GM13976 (cell line): ENCODE results near the gene DLK2.

Experiments used
- DNase-seq: peaks from one replicate; pipeline ENCODE4 v3.0.0; 2012; ENCODE audit warnings: low spot score
- in situ Hi-C: fragments of 300-500 bp; cut with MboI; formaldehyde crosslinking; loops from one replicate; pipeline ENCODE4 v1.12.0; 2022; ENCODE audit warnings: low sequenced_read_pairs, mixed read lengths, inconsistent platforms; ENCODE audit not compliant: unreplicated experiment
- TF ChIP-seq, protein P1 (sequence below): IDR thresholded peaks from 2 replicates; pipeline ENCODE4 v1.5.1; 2012; ENCODE audit warnings: borderline replicate concordance, mild to moderate bottlenecking; ENCODE audit not compliant: insufficient read depth; ENCODE audit errors: extremely low read depth, missing control alignments, control extremely low read depth

Gene DLK2

DNA sequence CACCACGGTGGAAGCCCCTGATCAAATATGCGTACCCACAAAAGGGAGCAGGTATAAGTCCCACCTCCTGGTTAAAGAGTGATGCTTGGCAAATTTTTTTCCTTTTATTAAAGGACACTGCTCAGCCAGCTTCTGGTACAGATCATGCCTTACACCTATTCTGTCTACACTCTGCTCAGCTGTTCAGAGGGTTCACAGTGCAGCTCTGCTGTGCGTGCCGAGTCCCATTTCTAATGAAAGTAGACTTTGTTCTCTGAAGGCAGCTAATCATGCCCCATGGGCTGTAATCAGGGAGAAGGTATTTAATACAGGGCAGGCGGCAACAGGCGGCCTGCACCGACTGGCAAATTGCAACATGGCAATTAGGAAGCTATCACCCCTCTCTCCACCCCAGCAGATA, 38.5 kb upstream of the DLK2 start:
- TF ChIP-seq, protein P1, sequence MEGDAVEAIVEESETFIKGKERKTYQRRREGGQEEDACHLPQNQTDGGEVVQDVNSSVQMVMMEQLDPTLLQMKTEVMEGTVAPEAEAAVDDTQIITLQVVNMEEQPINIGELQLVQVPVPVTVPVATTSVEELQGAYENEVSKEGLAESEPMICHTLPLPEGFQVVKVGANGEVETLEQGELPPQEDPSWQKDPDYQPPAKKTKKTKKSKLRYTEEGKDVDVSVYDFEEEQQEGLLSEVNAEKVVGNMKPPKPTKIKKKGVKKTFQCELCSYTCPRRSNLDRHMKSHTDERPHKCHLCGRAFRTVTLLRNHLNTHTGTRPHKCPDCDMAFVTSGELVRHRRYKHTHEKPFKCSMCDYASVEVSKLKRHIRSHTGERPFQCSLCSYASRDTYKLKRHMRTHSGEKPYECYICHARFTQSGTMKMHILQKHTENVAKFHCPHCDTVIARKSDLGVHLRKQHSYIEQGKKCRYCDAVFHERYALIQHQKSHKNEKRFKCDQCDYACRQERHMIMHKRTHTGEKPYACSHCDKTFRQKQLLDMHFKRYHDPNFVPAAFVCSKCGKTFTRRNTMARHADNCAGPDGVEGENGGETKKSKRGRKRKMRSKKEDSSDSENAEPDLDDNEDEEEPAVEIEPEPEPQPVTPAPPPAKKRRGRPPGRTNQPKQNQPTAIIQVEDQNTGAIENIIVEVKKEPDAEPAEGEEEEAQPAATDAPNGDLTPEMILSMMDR = no peak
- DNase-seq = no peak
- in situ Hi-C loops = loop anchor here (25.0 kb wide), 1 partner anchor 232 kb away; no protein-coding TSS in a partner anchor

DNA sequence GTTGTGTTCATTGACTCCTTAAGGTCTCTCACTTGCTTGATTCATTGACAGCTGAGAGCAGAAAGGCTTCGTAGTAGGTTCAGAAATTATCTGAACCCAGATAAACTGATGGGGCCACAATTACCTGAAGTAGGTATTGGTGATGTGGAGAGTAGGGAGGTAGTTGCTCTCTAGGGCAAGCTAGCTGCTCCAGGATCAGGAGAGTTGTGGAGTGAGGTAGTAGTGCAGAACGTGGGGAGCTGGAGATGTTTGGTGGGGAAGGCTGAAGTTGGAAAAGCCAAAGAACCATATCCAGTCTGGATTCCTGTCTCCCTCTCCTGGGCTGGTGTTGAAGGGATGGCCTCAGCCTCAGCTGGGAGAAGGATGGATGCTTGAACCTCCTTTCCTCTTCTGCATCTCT, 37.9 kb upstream of the DLK2 start:
- TF ChIP-seq, protein P1 = no peak
- DNase-seq = no peak
- in situ Hi-C loops = loop anchor here (25.0 kb wide), 1 partner anchor 231 kb away; no protein-coding TSS in a partner anchor

DNA sequence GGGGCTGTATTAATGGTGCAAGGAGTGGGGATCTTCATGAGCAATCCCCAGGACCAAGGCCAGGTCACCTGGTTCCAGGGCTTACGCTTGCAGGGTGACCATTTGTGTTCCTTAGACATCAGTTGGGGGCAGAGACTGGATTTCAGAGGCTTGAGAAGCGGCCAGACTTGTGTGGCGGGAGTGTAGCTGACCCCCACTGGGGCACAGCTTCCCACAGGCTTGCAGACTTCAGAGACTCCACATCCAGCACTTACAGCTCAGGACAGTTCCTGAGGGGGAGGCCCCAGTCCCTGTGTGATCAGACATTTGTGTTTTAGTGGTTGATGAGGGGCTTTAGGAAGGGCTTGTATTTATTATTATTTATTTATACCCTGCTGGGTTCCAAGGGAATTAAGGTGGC, 37.3 kb upstream of the DLK2 start:
- DNase-seq = no peak
- TF ChIP-seq, protein P1 = no peak
- in situ Hi-C loops = loop anchor here (25.0 kb wide), 1 partner anchor 230 kb away; no protein-coding TSS in a partner anchor

DNA sequence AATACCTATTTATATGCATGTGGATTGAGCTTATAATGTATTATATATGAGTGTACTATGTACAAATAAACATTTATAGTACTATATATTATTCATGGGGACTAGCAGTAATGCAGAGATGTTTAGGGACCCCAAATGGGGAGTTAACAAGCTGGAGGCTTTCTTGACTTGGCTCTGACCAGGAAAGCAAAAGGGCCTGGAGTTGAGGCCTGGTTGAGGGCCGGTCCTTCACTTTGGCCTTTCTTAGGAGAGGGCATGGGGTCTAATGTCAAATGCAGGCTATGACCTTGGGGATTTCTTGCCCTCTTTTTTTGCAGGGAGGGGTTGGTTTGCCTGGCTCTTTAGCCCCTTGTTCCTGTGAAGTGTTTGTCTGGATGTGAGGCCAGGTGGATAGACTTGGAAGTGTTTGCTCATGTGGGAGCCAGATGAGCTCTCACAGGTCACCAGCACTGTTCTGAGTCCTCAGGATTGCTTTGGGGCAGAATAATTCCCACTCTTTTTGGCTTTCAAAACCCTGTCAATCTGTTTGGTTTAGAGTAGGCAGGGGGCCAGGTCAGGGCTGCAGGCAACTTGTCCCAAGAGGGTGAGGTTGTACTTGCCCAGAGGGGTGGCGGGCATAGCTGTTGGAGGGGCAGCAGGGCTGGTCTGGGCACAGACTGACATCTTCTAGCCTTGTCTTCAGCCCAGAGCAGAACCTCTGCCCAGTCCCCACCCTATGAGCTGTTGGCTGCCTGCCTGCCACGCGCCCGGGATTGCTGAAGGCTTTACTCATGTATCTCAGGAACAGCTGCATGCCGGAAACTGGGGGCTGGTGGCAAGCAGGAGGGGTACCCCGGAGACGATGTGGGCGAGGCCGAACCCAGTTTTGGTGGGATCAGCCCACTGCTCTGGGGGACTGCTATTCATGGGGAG, 36.7 kb upstream of the DLK2 start:
- in situ Hi-C loops = loop anchor here (25.0 kb wide), 1 partner anchor 230 kb away; no protein-coding TSS in a partner anchor
- DNase-seq = no peak

DNA sequence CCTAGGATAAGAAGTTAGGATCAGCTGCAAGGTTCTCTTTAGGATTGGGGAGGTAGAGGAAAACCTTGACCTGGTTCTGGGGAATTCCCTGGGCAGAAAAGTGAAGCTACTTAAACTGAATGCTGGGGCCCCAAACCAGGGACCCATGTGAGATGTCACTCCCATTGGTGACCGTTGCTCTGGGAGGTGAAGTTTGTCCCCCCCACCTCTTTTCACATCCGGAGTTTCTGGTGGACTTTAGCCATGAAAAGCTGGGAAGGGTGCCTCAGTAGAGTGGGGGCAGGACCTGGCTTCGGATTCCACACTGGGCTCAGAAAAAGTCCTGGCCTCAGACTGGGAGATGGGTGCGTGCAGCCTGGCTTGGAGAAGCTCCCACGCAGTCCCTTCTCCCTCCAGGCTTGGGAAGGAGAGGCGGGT, 35.2 kb upstream of the DLK2 start:
- DNase-seq = no peak
- in situ Hi-C loops = loop anchor here (25.0 kb wide), 1 partner anchor 228 kb away; no protein-coding TSS in a partner anchor
- TF ChIP-seq, protein P1 = no peak

More for the DNA sequence above, 36.7 kb upstream of the DLK2 start:
- TF ChIP-seq, protein P1 = no peak

DNA sequence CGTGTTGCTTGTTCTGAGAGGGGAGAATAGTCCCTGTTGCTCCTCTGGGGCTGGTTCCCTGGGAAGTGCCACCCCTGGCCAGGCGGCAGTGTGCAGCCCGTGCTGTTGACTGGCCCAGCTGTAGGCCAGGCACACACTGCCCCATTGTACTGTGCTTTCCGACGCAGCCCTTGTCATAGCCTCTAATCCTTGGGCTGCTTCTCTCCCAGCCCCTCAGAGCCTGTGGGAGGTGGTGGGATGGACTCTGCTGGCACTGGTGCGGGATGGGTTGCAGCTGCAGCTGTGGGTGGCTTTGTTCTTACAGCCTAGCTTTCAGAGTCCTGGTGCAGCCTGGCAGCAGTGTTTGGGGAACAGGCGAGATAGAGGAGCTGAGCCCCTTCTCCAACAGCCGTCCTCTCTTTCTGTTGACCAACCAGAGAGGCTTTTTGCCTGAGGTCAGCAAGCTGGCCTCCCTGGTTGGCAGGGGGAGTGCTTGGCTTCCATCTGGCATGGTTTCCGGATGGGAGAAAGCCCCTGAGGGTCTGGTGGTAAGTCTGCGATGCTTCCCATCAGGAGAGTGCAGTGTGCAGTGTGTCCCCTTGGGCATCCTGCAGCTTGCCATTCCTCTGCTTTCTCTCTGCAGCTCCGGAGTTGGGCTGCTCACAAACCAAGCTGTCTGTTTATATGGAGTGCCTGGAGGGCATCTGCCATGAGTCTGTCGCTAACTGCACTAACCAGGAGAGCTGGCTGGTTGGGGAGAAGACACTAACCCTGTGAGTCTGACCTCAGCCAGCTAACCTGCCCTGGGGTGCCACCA, 34.1 kb upstream of the DLK2 start:
- TF ChIP-seq, protein P1 = no peak
- no peak for DNase-seq
- in situ Hi-C loops = loop anchor here (25.0 kb wide), 1 partner anchor 227 kb away; no protein-coding TSS in a partner anchor
